Measurements from ENCODE around the gene REXO4.

Gene REXO4

DNA sequence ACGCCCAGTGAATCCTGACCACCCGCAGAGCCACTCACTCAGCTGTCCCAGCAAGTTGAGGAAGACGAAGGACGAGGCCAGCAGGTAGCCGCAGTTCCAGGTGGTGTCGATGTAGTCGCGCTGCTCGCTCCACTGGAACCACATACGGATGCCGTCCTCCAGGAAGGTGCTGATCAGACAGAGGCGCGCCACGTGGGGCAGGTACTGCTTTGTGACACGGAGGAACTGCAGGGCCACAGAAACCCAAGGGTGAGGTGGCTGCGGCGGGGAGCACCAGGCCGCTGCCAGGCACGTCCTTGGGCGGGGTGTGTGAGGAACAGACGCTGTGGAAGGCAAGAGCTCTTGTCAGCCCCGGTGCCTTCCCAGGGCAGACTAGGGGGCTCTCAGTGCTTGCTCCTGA, 50.6 kb downstream of the REXO4 start:
- no peak for DNase-seq (ENCODE audit: low read depth)

DNA sequence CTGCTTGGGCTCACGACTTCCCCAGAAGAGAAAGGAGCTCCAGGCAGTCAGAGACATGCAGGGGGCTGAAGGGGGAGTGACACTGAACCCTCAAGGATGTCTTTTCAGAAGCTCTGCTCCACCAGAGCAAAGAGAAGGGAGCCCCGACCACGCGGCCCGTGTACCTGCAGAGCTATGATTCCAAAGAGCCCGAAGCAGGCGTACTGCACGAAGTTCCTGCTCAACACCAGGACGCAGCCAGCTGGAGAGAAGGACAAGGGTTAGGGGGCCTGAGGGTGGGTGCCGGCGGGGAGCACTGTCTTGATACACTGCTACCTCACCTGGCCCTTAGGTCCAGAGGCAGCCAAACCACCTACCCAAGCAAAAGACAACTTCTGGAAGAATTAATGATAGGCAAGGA, 51.4 kb downstream of the REXO4 start:
- no peak for DNase-seq (ENCODE audit: low read depth)

DNA sequence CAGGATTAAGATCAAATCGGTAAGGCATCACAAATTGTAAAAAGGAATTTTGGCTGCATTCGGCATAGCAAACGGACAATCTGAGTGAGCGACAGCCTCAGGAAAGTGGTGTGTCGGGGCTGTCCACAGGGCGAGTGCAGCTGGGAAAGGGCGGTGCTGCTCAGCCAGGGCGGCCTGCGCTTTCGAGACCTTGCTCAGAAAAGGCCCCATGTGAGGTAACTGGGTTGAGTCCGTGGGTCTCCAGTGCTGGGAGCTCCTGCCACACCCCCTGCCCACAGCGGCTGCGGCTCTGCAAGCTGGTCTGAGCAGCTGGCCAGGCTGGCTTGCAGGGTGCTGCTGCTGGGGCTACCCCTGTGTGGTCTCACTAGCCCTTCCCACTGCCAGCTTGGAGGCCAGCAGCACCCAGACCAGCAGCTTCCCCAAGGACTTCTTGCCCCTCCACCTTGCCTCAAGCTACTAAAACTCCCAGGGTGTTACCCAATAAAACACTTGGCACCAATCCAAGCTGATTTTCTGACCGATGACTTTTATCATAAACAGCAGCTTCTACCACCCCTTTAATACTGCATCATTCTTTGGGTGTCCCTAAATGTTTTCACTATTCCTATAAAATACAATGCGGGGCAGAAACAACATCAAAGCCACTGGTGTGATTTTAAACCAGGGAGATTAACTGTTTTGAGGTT, 55.3 kb downstream of the REXO4 start:
- no peak for DNase-seq (ENCODE audit: low read depth)

DNA sequence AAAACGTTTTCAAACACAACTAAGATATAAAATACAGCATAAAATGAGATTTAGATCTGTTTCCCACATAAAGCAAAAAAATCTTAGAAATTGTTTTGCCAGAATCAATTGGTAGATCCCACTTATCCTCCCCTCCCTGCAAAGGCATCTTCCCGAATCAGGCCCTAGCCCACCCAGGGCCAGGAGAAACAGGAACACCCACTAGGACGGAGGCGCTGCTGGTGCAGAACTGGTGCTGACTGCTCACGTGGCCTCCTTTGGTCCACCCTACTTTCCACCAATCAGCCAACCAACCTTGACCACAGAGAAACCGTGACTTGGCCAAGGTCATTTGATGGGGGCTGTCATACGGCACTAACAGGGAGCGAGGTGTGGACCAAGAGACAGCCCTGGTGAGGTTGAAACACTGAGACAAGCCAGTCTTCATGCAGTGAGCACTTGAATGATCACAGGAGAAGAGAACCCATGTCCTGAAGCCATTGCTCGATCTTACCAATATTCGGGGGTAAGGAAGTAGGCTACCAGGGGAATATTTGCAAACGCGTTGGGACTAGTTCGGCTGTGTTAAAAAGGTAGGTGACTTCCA, 56.2 kb downstream of the REXO4 start:
- DNase-seq (ENCODE audit: low read depth) = no peak

DNA sequence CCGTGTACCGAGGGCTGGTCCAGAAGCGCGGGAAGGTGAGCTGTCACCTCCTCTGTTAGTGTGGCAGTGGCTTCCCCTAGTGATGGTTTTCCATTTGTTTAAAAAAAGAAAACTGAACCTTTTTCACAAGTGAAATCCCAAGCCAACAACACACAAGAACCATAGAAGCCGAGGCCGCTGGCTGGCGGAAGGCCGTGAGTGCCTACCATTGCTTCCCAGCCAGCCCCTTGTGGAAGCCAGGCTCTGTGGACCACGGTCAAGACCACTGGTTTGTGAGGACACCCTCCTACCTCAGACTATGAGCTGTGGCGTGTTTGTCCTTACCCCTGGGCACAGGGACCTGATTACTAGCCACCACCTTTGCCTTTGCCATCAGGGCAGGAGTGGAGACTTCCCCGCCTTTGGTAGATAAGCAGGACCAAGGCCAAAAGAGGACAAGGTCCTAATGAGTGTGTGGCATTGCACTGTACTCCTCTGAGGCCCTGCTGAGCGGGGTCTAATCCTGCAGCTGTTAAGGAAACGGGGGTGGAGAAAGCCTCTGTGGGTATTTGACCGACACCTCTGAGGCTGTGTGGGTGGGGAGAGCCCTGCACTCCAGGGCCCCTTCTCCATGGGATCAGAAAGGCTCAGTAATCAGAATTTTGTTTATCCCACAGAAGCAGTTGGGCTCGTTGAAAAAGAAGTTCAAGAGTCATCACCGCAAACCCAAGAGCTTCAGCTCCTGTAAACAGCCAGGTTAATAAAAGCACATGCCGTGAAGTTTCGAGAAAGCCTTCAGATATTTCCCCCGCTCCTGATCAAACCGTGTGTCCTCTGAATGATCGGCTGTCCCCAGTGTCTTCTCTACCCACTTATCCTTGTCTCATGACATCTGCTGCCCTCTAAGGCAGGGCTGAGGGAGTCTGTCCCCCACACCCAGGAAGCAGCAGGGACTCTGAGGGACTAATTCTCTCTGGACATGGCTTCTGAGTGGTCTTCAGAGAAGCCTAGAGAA, 57.1 kb downstream of the REXO4 start:
- DNase-seq (ENCODE audit: low read depth) = no peak

DNA sequence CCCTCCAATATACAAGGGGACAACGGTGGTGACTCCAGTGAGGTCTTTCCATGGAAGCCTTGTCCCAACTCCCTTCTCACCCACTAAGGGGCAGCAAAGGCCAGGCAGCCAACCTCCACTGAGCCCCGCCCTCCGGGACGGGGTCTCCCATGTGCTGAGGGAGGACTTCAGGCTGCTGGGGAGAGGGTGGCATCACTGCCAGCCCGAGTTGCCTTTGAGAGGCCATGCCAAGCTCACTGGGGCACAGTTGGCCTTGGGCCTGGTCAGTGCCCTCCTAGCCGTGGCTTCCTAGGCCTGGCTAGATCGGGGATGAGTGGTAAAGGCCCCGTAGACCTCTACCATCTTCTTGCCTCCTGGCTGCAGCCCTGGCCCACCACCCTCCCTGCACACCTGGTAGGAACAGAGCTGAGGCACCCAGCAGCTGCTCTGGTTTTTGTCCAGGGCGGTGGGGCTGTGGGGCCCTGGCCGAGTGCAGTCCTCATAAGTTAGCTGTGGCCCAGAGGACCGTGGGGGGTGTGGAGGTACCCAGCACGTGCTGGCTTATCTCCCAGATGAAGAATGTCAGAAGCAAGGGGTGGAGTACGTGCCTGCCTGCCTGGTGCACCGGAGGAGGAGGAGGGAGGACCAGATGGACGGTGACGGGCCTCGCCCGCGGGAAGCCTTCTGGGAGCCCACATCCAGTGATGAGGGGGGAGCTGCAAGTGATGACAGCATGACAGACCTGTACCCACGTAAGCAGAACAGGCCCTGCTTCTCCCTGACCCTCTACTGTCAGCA, 58.2 kb downstream of the REXO4 start:
- no peak for DNase-seq (ENCODE audit: low read depth)

DNA sequence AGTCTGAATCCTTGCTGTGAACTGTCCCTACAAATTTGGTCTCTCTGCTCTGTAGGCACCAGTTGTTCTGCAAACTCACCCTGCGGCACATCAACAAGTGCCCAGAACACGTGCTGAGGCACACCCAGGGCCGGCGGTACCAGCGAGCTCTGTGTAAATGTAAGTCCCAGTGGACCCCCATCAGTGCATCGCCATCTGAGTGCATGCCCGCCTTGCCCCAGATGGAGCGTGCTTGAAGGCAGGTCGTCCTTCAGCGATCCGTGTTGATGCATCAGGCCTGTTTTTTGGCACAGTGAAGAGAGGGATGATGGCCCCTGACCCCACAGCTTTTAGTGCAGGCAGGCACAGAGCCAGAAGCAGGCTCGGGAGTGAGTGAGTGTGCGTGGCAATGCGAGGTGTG, 60.2 kb downstream of the REXO4 start:
- DNase-seq (ENCODE audit: low read depth) = no peak

DNA sequence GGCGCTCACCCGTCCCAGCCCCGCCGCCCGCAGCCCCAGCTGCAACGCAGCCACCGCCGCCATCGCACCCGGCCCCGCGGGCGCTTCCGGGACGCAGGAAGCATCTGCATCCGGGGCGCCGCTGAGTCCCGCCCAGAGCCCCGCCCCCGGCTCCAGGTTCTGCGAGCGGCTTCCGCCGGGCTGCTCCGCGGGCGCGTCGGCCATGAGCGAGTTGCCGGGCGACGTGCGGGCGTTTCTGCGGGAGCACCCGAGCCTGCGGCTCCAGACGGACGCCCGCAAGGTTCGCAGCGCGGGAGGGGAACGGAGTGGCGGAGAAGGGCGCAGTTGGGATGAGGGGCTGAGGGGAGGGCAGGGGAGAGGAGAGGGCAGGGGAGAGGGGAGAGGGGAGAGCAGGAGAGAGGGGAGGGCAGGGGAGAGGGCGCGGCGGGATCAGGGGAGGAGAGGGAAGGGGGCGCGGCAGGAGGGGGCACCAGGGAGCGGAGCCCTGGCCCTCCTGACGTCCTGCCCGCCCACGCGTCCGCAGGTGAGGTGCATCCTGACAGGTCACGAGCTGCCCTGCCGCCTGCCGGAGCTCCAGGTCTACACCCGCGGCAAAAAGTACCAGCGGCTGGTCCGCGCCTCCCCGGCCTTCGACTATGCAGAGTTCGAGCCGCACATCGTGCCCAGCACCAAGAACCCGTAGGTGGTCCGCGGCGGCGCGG, 61.3 kb downstream of the REXO4 start, which contains the start of the genes SURF1 and SURF2:
Gene SURF1, minus strand, starts transcription at position 97 of the 701 bp plus-strand sequence. Its CDS starts 34 bp downstream, at position 63.
Gene SURF2, plus strand, starts transcription at position 160 of the 701 bp plus-strand sequence. Its CDS starts 43 bp downstream, at position 203.
- DNase-seq (ENCODE audit: low read depth) = no peak
